GM18909 (cell line): ENCODE data around the gene ME3.
A peak's percentile ranks its signal among the peaks of the same experiment; 100 is the strongest.

Experiments used
- ATAC-seq: cut with Tn5 transposase; IDR thresholded peaks from one replicate; pipeline ENCODE4 v1.9.1; 2021; ENCODE audit warnings: mild to moderate bottlenecking; ENCODE audit not compliant: unreplicated experiment, poor library complexity

Gene ME3

DNA sequence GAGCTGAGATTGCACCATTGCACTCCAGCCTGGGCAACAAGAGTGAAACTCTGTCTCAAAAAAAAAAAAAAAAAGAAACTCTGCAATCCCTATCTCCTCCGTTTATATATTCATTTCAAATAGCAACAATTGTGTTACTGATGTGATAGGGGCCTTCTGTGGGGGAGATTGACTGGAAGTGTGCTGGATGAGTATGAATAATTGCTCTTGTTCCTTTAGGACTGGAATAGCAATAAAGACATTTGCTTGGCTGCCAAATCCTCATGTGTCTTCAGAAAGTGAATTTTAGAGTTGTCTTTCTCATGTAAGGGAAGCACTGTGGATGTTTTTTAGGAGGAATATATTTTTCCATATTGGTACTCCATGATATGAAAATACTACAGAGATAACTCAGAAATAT, 21.1 kb upstream of the ME3 start:
- ATAC-seq: no peak

DNA sequence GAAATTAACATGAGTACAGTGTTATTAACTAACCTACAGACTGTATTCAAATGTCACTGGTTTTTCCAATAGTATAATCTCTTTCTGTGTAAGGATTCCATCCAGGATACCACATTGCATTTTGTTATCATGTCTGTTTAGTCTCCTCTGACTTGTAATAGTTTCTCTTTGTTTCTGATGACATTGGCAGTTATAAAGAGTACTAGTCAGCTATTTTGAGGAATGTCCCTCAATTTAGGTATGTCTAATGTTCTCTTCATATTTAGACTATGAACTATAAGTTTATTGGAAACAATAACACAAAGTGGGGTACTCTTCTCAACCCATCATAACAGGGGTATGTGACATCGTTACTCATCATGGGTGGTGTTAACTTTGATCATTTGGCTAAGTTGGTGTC, 20.3 kb upstream of the ME3 start:
- no peak for ATAC-seq

DNA sequence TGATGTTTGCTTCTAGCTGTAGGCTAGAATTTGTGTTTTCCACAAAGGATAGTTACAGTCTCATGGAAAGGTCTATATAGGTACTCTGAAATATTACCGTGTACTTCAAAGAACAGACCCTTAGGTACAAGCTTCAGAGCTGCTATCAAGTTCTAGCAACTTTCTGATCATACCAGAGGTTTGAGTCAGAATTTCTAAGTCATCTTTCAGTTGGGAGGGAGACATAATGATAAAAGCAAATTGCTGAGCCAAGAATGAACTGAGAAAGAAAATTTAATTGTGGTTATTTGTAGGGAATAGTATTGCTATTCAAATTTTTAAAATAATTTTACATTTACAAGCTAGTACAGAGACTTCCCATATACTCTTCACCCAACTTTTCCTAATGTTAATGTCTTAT, 19.9 kb upstream of the ME3 start:
- ATAC-seq: no peak

DNA sequence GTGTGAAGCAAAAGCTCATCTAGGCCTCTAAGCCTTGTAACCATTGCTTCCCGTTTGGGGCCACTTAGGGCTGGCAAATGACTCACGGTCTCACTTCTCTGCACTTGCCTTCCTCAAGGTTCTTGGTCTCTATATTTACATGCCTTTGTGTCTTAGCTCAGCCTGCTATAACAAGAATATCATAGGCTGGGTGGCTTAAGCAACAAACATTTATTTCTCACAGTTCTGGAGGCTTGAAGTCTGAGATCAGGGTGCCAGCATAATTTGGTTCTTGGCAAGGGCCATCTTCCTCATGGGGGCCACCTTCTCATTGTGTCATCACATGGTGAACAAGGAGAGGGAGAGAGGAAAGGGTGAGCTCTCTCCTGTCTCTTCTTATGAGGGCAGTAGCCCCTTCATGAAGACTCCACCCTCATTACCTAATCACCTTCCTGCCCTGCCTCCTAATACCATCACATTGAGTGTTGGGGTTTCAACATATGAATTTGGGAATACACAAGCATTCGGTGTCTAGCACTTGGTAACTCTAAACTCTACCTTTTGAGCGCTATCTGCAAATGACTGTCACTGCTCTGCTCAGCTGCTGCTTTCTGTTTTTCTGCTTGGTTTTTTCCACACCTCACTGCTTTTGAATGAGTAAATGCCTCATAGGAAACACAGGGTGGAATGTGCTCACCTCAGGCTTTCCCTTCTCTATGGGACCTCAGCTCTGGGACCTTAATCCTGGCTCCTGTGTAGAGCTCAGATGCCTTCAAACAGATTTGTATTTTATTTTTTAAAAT, 16.2 kb upstream of the ME3 start:
- no peak for ATAC-seq

DNA sequence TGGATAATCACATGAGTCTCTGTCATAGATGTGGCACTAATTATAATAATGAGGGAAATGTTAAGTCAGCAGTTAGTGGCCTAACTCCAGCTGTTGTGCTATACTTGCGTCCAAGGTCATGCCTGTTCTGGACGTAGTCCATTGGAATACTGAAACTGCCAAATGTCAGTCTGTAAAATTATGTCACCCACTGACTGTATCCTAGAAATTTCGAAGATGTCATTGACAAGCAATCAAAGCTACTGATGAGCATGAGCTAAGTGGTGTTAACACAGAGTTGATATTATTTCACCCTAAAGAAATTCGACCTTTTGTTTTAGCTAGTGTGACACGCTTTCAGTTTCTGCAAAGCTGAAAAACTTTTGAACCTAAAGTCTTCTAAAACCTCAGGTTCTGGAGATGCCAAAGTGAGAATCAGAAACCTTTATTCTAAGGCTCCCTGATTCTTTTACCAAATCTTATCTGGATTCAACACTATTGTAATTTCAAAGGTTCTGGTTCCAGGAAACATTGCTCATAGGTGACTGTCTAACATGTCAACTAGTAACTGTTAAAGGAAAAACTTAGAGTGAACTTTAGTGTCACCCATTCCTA, 14.9 kb upstream of the ME3 start:
- no peak for ATAC-seq

DNA sequence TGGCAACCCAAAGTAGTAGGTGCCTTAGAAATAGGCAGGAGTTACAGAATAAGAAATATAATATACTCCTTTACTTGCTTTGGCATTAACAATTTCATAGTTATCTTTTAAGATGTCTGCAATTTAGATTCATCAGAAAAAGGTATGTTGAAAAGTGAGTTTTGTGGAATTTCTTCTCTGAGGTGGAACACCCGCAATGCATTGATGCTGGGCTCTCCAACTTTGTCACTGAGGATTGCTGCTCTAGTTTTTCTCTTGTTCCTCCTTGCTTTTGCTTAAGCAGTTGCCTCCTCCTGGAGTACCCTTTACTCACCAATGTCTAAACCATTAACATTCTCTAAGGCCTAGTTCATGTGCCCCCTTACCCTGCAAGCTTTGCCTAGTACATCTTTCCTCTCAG, 14.1 kb upstream of the ME3 start:
- ATAC-seq: no peak

DNA sequence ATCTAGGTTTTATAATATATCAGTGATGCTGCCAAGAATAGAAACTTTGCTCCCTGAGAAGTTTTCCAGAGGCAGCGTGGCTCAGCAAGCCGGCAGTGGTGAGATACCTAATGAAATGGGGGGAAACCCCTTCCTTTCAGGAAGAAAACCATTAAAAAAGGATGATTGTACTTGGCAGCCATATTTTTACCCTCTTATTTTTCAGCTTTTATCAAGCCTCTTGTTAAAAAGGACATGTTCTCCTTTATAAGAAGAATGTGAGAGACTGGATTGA, 9.0 kb upstream of the ME3 start:
- no peak for ATAC-seq

DNA sequence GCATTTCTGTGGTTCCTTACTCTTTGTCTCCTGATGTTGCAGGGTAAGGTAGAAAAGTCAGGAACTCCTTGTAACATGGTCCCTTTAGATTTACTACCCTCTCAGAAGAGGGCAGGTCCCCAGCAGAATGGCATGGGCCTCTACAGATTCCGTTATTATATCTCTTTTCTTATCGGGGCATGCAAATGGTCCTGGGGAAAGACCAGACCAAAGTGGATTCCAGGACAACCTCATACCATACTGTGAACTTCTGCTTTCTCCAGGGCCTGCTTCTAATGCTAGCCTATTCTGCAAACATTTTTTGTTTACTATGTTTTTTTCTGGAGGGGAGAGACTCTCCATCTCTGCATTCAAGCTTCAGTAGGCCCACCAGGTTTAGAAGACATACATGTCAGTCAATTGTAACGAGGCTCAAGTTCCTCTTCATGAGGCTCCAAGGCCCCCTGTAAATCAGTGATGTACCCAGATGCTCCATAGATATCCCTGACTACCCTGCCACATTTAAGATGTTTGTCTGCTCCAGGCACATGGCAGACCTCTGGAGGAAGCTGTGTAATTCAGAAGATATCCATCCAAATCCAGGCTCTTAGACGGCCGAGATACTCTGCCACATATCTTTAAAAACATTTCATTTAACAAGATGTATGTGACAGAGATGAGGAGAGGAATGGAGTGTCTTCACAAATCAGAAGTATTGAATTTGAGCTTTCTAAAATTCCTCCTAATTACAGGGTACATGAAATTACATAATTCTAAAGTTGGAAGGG, 8.5 kb upstream of the ME3 start:
- no peak for ATAC-seq

DNA sequence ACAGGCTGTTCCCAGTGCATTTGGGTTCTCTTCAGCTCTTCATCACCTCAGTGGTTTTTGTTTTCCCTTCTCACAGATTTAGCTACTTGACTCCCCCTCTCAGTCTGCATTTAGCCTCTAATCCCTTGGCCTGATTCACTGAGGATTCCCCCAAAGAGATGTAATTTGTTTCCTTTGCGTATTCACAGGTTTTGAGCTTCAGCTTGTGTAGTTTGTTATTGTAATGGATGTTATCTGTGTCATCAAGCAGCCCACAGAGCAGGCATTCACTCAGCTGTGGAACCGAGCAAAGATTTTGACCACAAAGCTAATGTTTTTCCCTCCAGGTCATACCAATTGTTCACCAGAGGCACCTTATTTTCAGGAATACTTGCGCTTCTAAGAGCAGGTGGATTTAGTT, 6.4 kb upstream of the ME3 start:
- ATAC-seq: no peak

DNA sequence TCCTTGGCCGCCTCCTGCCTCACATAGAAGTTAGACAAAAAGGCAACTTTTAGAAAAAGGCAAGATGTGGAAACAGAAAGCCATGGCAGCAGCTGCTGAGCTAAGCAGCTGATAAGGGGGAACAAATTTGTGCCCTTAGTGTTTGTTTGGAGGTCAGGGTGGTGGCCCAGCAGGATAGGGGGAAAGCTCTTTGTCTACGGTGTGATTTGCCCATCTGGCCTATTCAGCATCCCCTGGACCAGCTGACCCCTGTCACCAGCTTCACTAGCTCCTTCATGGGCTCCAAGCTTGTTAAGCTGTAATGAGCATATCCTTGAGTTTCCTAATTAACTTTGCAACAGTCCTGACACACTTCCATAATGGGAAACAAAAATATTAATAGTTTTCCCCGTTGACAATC, 5.9 kb upstream of the ME3 start:
- no peak for ATAC-seq

DNA sequence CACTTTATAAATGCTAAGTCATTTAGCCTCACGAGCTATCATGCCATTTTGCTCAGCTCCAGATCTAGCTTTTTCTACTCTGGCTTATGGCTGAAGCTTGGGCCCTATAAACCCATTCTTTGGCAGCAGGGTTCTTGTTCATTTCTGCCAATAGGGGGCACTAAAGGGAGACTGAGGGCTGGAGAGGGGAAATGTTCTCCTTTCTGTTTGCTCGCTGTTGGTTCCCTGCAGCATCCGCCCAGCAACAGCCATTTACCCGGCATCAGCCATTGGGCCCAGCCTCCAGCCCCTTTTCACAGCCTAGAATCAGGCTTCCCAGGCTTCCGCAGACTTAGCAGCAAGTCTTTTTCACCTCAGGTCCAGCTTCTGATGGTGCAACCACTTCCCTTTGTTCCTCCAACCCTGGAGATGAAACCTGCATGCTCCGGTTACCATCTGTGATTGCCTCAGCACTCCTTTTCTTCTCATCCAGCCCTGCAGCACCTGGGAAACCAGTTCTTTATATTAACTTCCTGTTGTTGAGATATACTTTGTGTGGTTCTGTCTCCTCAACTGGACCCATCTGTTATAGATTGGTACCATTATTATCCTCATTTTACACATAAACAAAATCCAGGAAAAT, 4.2 kb upstream of the ME3 start:
- no peak for ATAC-seq

DNA sequence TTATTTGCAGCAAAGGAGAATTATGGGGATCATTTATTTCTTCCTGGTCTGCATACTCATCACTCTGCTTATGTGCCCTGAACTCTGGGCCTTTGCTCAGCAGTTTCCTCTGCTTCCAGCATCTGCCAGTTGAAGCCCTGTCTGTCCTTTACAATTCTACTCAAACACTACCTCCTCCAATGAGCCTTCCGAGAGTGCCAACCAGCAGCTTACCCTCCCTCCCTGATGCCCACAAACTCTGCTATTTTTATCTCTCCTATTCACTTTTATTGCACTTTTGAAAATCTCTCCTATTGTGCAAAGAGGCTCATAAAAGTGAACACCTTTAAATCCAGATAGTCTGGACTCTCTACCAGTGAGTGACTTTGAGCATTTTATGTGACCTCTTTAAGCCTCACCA, 3.6 kb upstream of the ME3 start:
- ATAC-seq: no peak

DNA sequence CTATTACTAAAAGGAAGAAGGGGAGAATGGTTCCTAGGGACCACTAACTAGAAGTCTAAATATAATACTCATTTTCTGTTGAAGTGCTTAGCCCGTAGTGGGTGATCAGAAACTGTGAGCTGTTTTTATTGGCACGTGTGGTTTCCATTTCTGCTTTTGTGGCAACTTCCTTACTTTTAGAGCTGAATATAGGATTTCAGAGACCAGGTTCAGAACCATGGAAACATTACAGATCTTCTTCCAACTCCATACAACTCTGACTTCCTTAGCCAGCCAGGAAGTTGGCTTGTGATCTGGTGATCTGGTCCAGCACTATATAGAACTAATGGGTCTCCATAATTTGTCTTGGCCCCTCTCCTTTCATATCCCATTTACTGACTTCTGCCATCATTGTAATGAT, 2.6 kb upstream of the ME3 start:
- ATAC-seq: no peak

DNA sequence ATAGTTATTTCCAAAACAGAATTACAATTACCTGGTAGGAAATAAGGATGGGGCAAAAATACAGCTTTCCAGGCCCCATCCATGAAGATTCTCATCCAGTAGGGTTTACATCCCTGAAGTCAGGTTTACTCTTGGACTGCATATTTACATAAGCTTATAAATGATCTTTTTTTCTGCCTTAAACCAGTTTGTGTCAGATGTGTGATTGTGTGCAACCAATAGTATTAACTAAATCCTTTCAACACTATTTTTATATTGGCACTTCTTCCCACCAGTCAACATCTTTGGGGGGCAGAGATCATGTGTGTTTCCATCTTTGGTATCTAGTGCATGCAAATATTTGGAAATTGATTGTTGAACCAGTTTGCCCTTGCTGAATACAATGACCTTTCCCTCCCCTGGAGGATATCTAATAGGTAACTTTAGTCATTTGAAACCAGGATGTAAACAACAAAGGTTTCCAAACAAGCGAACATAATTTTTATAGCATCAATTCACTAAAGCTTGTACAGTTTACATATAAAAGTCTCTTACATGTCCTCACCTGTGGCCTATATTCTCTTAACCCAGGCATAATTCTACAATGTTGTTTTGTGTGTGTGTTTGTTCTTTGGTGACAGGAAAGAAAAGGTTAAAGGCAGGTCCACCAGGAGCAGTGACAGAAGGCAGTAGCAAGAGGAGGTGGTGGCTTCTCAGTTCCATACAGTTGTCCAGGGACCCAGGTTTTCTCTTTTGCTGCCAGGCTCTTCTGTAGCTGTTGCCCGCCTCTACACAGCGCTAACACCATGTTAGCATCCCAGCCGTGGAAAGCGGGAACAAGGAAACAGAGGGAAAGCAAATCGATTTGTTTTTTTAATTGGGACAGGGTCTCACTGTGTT, 1.7 kb upstream of the ME3 start:
- ATAC-seq: no peak

DNA sequence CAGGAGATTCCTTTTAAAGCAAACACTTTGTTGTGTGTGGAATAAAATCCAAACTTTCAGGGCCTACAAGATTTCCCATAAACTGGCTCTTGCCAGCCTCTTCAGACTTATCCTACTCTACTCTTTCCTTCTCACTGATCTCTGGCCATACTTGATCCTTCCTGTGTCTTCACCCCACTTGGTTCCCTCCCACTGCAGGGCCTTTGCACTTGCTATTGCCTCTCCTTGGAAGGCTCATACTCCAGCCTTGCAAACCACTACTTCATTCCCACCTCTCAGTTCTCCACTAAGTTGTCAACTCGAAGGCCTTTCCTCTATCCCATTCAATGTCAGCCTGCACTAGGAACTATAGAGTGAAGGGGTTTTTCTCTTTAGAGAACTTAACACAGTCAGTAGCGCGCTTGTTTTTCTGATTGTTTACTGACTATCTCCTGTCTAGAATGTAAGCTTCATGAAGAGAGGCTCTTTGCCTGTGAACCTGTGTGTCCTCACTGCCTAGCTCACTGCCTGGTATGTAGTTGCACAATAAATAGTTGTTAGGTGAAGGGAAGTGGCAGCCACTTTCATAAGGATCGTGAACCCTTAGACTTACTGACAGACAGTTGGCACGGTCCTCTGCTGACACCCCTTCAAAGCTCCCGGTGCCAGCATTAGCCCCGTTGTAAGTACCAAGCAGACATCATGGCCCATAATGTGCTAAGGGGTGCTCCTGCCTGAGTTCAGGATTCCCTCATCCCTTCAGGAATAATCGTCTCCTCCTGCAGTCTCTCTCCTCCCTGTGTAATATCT, 833 bp upstream of the ME3 start:
- ATAC-seq: no peak

DNA sequence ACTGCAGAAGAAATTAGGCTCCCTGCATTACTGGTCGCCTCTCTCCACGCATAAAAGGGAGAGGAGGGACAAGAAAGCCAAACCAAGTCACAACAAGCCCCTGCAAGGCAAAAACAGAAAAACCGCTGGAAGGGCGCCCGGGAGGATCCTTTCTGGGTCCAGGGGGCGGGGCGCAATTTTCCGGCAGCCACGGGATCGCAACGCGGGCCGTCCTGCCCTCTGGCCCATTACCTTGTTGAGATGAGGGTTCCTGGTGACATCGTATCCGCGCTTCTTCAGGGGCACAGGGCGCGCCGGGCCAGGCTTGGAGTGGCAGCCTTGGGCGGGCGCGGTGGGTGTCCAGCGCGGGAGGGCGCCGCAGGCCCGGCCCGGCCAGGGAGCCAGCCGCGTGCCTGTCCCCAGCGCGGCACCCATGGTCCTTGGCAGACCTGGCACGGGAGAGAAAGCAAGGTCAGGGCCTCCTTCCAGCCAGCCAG, 847 bp downstream of the ME3 start:
- peak; percentile 36 for ATAC-seq

DNA sequence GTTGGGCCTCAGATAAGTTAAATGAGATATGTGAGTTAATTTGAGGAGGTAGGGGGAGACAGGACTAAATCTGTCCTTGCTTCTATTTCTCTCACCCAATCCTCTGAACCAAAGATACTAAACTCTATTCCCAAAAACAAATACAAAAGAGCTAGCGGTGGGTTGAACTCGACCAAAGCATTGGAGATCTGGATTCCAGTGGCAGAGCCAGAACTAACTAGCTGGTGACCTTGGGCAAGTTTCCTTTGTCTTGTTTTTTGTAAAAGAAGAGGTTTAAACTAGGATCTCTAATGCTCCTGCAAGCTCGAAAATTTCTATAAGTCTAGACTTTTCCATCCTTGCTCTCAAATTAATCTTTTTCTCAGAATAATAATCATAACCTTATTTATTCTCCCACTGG, 1.5 kb downstream of the ME3 start:
- no peak for ATAC-seq

DNA sequence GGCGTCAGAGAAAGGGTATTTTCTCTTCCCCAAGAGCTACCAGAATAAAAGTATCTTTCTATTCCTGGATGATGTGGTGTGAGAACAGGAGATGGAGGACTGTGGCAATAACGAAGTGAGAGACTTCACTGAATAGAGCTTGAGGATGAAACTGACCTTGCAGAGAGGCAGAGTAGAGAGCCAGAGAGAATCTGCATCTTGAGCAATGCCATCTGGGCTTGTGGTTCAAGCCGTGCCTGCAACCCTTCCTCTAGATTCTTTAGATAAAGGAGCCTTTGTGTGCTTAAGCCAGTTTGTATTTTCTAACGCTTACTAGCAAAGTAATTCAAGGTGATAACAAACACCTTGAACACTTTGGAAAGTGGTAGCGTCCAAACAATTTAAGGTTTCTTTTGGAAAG, 2.2 kb downstream of the ME3 start:
- no peak for ATAC-seq

DNA sequence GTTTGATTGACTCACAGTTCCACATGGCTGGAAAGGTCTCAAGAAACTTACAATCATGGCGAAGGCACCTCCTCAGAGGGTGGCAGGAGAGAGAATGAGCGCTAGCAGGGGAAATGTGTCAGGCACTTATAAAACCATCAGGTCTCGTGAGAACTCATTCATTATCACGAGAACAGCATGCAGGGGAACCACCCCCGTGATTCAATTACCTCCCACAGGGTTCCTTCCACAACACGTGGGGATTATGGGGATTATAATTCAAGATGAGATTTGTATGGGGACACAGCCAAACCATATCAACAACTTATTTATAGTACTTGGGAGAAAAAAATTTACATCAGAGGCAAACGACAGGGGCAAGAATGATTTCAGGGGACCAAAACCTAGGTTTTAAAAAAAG, 3.0 kb downstream of the ME3 start:
- no peak for ATAC-seq

DNA sequence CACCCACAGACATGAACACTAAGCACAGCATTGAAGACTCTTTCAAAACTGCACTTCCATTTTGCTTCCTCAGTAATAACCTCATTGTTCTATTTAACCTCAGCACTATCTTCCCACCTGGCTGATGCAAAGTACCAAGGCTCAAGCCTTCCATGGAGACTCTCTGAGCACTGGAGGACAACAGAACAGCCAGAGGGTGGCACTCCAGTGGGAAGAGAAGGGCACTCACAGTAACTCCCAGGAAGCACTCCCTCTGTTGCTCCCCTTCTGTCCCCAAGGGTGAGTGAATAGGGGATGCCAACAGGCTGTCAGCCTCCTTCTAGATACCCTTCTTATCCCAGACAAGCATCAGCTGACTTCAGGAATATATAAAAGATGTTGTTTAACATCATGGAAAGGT, 3.5 kb downstream of the ME3 start:
- no peak for ATAC-seq
